ENCODE results near the gene MEGF6.

The MEGF6 gene

DNA sequence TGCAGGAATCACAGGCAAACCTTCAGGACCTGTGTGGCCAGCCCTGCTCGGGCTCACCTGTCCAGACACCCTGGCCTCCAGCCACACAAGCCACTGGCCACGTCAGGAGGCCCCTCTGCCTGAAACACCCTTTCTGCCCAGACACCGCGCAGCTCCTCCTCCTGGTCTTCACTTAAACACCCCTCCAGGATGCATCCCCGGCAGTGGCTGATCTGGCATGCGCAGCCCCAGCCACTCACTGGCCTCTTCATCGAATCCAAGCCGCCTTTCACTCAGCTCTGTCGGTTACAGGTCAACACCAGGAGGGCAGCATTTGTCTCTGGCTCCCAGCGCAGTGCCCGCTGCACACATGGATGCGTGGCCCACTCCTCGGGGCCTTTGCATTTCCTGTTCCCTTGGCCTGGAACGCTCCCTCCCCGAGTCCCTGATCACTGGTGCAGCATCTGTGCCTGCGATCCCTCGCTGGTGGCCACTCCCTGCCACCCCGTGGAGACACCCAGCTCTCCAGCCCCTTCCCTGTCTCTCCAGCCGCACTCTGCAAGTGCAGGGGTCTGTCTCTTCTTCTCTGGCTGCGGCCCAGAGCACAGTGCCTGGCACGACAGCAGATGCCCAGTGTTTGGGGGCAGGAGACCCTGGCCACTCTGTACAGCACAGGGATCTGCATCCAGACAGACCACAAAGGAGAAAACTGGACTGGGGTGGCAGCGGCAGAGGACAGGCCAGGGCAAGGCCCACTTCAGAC is 22.9 kb upstream of the MEGF6 start:
- CTCF ChIA-PET, result interaction anchor here (7.0 kb wide), 1 partner anchor 14 kb away, joined by 43 read pairs; no protein-coding TSS in a partner anchor
- TF ChIP-seq, protein P1, sequence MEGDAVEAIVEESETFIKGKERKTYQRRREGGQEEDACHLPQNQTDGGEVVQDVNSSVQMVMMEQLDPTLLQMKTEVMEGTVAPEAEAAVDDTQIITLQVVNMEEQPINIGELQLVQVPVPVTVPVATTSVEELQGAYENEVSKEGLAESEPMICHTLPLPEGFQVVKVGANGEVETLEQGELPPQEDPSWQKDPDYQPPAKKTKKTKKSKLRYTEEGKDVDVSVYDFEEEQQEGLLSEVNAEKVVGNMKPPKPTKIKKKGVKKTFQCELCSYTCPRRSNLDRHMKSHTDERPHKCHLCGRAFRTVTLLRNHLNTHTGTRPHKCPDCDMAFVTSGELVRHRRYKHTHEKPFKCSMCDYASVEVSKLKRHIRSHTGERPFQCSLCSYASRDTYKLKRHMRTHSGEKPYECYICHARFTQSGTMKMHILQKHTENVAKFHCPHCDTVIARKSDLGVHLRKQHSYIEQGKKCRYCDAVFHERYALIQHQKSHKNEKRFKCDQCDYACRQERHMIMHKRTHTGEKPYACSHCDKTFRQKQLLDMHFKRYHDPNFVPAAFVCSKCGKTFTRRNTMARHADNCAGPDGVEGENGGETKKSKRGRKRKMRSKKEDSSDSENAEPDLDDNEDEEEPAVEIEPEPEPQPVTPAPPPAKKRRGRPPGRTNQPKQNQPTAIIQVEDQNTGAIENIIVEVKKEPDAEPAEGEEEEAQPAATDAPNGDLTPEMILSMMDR (IDR thresholded peaks at IDR 0.05; ENCODE audit: insufficient read depth, low read length, missing control alignments), result no peak

DNA sequence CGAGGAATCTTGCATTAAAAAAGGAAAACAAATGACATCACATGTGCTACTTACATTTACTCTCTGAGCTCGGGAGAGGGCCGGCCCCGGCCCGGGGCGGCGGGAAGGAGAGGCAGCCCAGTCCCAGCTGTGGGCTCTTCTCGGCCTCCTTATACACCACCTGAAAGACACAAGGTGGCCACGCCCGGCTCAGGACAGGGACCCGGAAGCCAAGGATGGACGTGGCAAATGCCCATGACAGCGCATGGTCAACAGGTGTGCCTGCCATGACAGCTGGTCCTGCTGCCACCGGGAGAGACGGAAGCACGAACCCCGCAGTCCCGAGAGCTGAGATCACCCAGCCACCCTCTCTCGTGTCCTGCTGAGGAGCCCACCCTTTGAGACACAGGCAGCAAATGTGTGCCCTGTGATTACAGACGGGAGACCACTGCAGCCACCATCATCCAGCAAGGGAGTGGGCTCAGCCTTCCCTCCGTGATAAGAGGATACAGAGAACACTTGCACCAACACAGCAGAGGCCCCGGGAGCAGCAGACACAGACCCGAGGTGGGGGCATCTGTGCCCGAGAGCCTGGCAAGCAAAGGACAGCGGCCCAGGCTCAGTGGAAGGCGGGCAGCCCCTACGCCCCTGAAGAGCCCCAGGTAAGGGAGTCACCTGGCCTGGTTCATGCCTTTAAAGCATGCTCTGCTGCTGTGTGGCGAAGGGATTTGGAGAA is 22.2 kb upstream of the MEGF6 start:
- CTCF ChIA-PET, result interaction anchor here (1.6 to 7.0 kb wide), 2 partner anchors 14 to 181 kb away, joined by 5 to 43 read pairs; no protein-coding TSS in a partner anchor

More for the DNA sequence above, 22.9 kb upstream of the MEGF6 start:
- no peak overlapping the region for H3K4me3 ChIP-seq (ENCODE audit: low read depth, low read length)
- no peak for DNase-seq (ENCODE audit: low read depth, low spot score)
- POLR2A ChIA-PET, result no interaction called here

DNA sequence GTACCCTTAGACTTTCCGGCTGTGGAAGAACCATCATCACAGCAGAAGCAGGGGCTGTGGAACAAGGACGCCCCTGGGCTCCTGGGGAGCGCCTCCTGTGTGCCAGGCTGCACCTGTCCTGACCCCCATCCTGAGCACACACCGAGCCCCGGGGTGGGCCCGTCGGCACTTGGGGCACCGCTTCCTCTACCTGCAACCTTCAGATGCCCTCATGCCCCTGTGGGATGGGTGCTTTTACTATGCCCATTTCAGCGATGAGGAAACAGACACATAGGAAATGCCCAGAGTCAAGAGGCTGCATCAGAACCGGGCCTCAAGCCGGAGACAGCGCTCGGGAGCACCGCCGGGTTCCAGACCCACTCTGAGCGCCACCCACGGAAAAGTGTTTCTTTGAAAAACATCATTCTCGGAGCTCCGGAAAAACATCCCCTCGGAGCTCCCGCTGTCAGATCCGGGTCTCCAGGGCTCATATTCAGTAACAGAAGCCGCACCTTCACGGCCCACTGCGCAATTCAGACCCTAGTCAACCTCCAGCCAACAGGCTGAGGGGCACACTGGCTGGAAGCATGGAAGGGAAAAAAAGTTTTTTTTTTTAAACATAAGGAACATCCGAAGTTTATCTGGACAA is 21.5 kb upstream of the MEGF6 start:
- no peak for DNase-seq (ENCODE audit: low read depth, low spot score)
- POLR2A ChIA-PET, result no interaction called here
- H3K4me3 ChIP-seq (ENCODE audit: low read depth, low read length), result no peak overlapping the region
- CTCF ChIA-PET, result interaction anchor here (1.6 to 7.0 kb wide), 2 partner anchors 13 to 180 kb away, joined by 5 to 43 read pairs; no protein-coding TSS in a partner anchor
- TF ChIP-seq, protein P1 (IDR thresholded peaks at IDR 0.05; ENCODE audit: insufficient read depth, low read length, missing control alignments), result no peak

More for the DNA sequence above, 22.2 kb upstream of the MEGF6 start:
- no peak for DNase-seq (ENCODE audit: low read depth, low spot score)
- POLR2A ChIA-PET, result no interaction called here
- TF ChIP-seq, protein P1 (IDR thresholded peaks at IDR 0.05; ENCODE audit: insufficient read depth, low read length, missing control alignments), result no peak
- H3K4me3 ChIP-seq (ENCODE audit: low read depth, low read length), result no peak overlapping the region

DNA sequence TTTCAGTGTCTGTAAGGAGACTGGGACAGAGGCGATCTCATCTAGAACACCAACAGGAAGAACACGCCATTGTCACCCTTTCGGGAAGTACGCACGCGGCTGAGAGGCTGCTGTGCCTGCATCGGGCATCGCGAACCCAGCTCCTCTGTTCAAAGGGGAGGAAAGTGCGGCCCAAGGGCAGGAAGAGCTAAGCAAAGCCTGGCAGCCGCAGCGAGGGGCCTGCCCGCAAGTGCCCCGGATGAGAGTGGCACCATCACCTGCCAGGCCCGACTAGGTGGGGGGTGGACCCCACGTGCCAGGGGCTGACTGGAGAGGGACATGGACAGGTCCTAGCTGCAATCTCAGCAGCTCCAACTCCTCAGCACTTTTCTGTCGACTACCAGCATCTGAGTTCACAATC is 21.0 kb upstream of the MEGF6 start:
- TF ChIP-seq, protein P1 (IDR thresholded peaks at IDR 0.05; ENCODE audit: insufficient read depth, low read length, missing control alignments), result no peak
- ChIA-PET CTCF (interaction anchor here (1.6 to 7.0 kb wide), 2 partner anchors 12 to 180 kb away, joined by 5 to 43 read pairs; no protein-coding TSS in a partner anchor), POLR2A (no interaction called here)
- H3K4me3 ChIP-seq (ENCODE audit: low read depth, low read length), result no peak overlapping the region
- no peak for DNase-seq (ENCODE audit: low read depth, low spot score)

DNA sequence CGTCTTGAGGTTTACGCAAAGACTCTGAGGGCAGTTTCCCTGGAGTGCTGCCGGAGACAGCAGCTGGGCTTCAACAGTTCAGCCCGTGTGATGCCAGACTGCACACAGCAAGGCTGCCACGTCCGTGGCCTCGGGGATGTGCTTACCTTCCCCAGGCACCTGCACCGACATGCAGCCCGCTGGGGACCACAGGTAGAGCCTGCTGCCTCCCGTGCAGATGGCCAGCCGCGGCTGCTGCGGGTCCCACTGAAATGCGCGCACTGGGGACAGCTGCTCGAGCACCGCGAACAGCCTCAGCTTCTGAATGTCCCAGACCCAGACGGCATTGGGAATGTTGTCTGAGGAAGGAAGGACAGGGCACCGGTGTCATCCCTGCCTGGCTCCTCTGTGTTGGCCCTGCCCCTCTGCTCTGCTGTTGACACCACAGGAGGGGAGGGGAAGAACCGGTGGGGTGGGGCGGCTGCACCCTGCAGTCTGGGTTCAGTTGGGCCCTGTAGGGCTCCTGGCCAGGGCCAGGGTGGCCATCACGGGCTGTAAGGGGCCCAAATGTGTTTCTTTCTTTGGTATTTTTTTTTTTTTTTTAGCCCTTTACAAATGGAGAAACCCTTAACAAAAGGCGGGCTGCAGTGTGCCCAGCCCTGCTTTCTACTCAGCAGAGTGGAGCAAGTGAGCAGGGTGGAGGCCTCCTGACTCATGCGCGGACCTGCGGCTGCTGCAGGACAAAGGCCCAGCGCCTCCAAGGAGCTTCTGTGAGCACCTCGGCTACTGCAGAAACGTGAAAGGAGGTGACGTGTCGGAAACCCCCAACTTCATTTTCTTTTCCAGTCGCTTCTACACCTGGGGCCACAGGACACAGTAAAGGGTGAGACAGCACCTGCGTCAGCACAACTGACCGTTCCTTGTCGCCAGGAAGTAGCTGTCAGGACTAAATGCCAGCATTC is 20.3 kb upstream of the MEGF6 start:
- H3K4me3 ChIP-seq (ENCODE audit: low read depth, low read length), result no peak overlapping the region
- ChIA-PET CTCF (interaction anchor here (1.6 to 7.0 kb wide), 2 partner anchors 12 to 179 kb away, joined by 5 to 43 read pairs; no protein-coding TSS in a partner anchor), POLR2A (no interaction called here)
- DNase-seq (ENCODE audit: low read depth, low spot score), result no peak
- TF ChIP-seq, protein P1 (IDR thresholded peaks at IDR 0.05; ENCODE audit: insufficient read depth, low read length, missing control alignments), result no peak

Measured in AG04449 (cell line).